Stimulated activated CD4-positive, alpha-beta T cell treated with anti-CD3 and anti-CD28 coated beads, Interleukin-4, amount 100 ng/mL, for 4 hours (primary cell): ENCODE data around the gene SH3PXD2B.
"Not testable (repeated sequence)": the region's sequence is repeated elsewhere in the genome, so short reads cannot be mapped to it uniquely, and the experiment has no call there.

Experiments
- DNase-seq, 2 experiments: peaks; one replicate each; pipeline ENCODE4 v3.0.0-alpha.2; 2020

The SH3PXD2B gene

GRCh38 chr5:172362755-172363154, 91.6 kb downstream of the SH3PXD2B start:
- no peak for DNase-seq

- DNase-seq = no peak
Observed at GRCh38 chr5:172361566-172362238, 92.6 kb downstream of the SH3PXD2B start.

GRCh38 chr5:172358345-172358744, 96.0 kb downstream of the SH3PXD2B start:
- no peak for DNase-seq

- no peak for DNase-seq
Observed at GRCh38 chr5:172356527-172356926, 97.8 kb downstream of the SH3PXD2B start.

- no peak for DNase-seq
Observed at GRCh38 chr5:172356047-172356446, 98.3 kb downstream of the SH3PXD2B start.

- no peak for DNase-seq
Observed at GRCh38 chr5:172353846-172354245, 100.5 kb downstream of the SH3PXD2B start.

- no peak for DNase-seq
Observed at GRCh38 chr5:172353271-172353812, 101.0 kb downstream of the SH3PXD2B start.

- not testable (repeated sequence) for DNase-seq
Observed at GRCh38 chr5:172352526-172352925, 101.8 kb downstream of the SH3PXD2B start.

GRCh38 chr5:172351240-172351778, 103.0 kb downstream of the SH3PXD2B start:
- DNase-seq = no peak

GRCh38 chr5:172350212-172351181, 103.8 kb downstream of the SH3PXD2B start:
- DNase-seq = no peak

- not testable (repeated sequence) for DNase-seq
Observed at GRCh38 chr5:172348733-172349132, 105.6 kb downstream of the SH3PXD2B start.

- DNase-seq = no peak
Observed at GRCh38 chr5:172348084-172348483, 106.2 kb downstream of the SH3PXD2B start.

GRCh38 chr5:172347496-172348052, 106.8 kb downstream of the SH3PXD2B start:
- no peak for DNase-seq

GRCh38 chr5:172345881-172346280, 108.4 kb downstream of the SH3PXD2B start:
- DNase-seq = no peak

- no peak for DNase-seq
Observed at GRCh38 chr5:172344855-172345409, 109.4 kb downstream of the SH3PXD2B start.

GRCh38 chr5:172343741-172344140, 110.6 kb downstream of the SH3PXD2B start:
- no peak for DNase-seq

- no peak for DNase-seq
Observed at GRCh38 chr5:172342918-172343317, 111.4 kb downstream of the SH3PXD2B start.

GRCh38 chr5:172339264-172340180, 114.8 kb downstream of the SH3PXD2B start:
- DNase-seq = no peak

- no peak for DNase-seq
Observed at GRCh38 chr5:172336676-172337285, 117.5 kb downstream of the SH3PXD2B start.

GRCh38 chr5:172336264-172336663, 118.1 kb downstream of the SH3PXD2B start:
- no peak for DNase-seq

GRCh38 chr5:172335721-172336120, 118.6 kb downstream of the SH3PXD2B start:
- DNase-seq = no peak
